Activated naive CD8-positive, alpha-beta T cell treated with anti-CD3 and anti-CD28 coated beads, Interleukin-2, amount 50 U/mL, for 24 hours (primary cell): Measurements from ENCODE around the gene CDK15.
A peak's percentile ranks its signal among the peaks of the same experiment; 100 is the strongest.

ENCODE experiments used
- ATAC-seq: fragments of 150-1000 bp; cut with Tn5 transposase; one replicate; pipeline ENCODE4 v1.10.0; 2021
- DNase-seq: peaks from one replicate; pipeline ENCODE4 v3.0.0; 2021
- H3K27ac Mint-ChIP-seq: one replicate; pipeline ENCODE4 v1.8.0; 2021; ENCODE audit warnings: mild to moderate bottlenecking, mixed read lengths
- H3K27me3 Mint-ChIP-seq: one replicate; pipeline ENCODE4 v1.8.0; 2021; ENCODE audit warnings: mixed read lengths
- H3K36me3 Mint-ChIP-seq: one replicate; pipeline ENCODE4 v1.8.0; 2021; ENCODE audit warnings: low read depth, mixed read lengths
- H3K4me1 Mint-ChIP-seq: one replicate; pipeline ENCODE4 v1.8.0; 2021; ENCODE audit warnings: mixed read lengths
- H3K4me3 Mint-ChIP-seq: one replicate; pipeline ENCODE4 v1.8.0; 2021; ENCODE audit warnings: mild to moderate bottlenecking, moderate library complexity, mixed read lengths
- H3K9me3 Mint-ChIP-seq: one replicate; pipeline ENCODE4 v1.8.0; 2021; ENCODE audit warnings: mixed read lengths

CDK15 gene

DNA sequence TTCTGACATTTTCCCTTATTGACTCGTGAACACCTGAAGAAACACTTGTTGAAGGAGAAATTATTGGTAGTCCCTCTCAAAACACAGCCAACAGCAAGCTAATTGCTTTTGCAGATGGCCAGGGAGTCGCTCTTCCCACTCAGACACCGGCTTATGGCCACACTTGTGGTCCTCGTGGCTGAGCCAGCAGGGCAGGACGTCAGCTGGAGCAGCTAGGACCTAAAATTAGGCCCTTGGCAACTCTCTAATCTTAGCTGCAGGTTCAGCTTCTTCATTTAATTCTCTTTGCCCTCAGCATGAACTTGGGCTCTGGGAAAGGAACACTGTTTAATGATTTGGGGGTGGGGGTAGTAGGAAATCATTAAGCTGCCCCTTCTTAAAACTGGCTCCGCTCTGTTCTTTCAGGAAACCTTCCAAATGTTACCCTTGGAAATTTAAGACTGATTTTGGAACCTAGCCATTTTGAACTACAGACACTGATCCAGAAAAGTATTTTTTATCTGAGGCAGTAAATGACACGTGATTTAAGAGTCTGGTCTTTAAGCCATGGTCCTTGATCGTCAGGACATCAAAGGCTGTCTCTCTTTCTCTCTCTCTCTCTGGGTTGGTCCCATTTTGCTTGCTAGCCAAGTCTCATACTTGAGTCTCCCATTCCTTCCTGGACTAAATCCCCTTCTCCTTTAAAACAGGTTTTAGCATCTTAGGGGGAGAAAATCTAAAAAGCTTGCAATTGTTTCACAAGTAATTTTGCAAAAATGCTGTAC is 77.5 kb downstream of the CDK15 start:
- Mint-ChIP-seq H3K27me3 (peaks cover 50% of the 10 kb centered on the region), H3K27ac (no peak overlapping the region), H3K36me3 (no peaks in the 10 kb centered on the region), H3K9me3 (no peaks in the 10 kb centered on the region), H3K4me3 (no peak overlapping the region), H3K4me1 (peaks cover 13% of the 10 kb centered on the region)
- DNase-seq (no peak), ATAC-seq (no peak)

DNA sequence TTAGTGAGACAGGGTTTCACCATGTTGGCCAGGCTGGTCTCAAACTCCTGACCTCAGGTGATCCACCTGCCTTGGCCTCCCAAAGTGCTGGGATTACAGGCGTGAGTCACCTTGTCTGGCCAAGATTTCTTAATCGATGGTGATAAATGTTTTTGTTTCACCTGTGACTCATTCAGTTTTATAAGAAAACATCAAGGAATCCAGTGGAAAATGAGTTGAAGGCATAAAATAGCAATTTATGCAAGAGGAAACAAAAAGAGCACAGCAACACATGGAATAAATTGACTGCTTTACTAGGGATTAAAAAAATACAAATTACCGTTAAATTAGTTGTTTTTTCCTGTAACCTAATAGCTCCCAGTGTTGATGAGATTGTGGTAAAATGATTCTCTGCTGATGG is 80.2 kb downstream of the CDK15 start:
- Mint-ChIP-seq H3K27ac (no peak overlapping the region), H3K36me3 (no peaks in the 10 kb centered on the region), H3K4me3 (no peak overlapping the region), H3K4me1 (peaks cover 8% of the 10 kb centered on the region), H3K9me3 (no peaks in the 10 kb centered on the region), H3K27me3 (peaks cover 44% of the 10 kb centered on the region)
- DNase-seq (no peak), ATAC-seq (no peak)

DNA sequence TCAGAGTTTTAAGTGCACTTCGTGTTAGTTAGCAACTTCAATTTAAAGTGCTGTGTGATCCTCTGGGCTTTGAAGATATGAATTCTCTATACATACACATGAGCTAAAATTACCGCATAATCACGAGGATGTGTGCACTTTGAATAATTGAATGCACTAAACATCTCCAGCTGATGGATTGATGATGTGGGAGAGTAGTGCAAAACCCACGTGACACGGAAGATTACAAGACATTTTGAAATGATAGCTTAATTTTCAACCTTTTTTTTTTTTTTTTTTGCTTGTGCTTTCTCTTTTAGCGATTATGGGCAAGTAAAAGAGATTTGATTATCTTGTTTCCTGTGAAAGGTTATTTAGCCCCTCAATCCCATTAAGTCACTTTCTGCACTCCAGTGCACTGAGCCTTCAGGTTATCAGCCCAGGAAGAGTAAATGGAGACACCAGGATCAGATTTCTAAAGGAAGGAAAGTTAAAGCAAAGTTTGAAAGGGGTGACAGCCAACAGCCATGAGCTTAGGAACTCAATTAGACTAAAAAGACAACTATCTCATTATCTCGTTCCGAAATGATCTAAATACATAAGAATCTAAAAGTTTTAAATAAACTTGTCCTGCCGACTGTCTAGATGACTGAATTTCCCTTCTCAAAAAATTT is 81.6 kb downstream of the CDK15 start:
- Mint-ChIP-seq H3K36me3 (no peaks in the 10 kb centered on the region), H3K27ac (no peak overlapping the region), H3K4me3 (no peak overlapping the region), H3K27me3 (peaks cover 31% of the 10 kb centered on the region), H3K4me1 (no peaks in the 10 kb centered on the region), H3K9me3 (no peaks in the 10 kb centered on the region)
- ATAC-seq (no peak), DNase-seq (no peak)

DNA sequence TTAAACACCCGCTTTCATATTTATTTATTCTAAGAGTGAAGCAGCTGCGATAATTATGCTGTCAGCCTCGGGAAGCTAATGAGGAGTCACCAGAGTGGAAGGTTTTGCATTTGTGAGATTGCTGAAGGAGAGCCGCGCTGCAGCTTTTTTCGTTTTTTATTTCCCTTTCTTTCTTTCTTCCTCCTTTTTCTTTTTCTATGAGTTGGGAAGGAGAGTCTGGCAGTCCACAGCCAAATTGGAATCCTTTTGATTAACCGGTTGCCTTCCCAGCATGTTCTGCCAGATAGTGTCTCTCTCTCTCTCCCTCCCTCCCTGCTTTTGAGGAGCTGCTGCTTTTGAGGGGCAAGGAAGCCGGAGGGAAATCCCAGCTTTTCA is 82.1 kb downstream of the CDK15 start:
- H3K4me3 Mint-ChIP-seq = no peak overlapping the region
- DNase-seq (no peak), ATAC-seq (no peak)
- no peaks in the 10 kb centered on the region for H3K4me1 Mint-ChIP-seq
- no peaks in the 10 kb centered on the region for H3K9me3 Mint-ChIP-seq
- no peaks in the 10 kb centered on the region for H3K36me3 Mint-ChIP-seq
- no peak overlapping the region for H3K27ac Mint-ChIP-seq
- peaks cover 31% of the 10 kb centered on the region for H3K27me3 Mint-ChIP-seq

DNA sequence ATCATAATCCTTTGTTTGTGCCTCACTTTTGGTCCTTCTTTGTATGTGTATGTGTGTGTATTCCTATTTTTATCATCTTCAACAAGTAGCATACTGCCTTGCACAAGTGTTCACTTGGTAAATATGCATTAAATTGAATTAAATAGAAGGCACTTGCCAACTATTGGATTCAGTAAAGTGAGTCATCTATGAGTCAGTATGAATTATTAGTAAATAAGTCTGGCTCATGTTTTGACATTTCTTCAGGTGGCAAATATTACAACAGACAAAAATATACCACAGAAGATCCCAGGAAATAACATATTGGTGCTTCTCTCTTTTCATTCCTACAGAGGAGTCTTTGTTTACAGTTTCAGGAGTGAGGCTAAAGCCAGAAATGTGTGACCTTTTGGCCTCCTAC is 84.1 kb downstream of the CDK15 start:
- no peaks in the 10 kb centered on the region for H3K9me3 Mint-ChIP-seq
- peaks cover 24% of the 10 kb centered on the region for H3K27me3 Mint-ChIP-seq
- ATAC-seq = no peak
- H3K4me1 Mint-ChIP-seq = no peaks in the 10 kb centered on the region
- no peak for DNase-seq
- H3K27ac Mint-ChIP-seq = no peak overlapping the region
- H3K4me3 Mint-ChIP-seq = no peak overlapping the region
- H3K36me3 Mint-ChIP-seq = no peaks in the 10 kb centered on the region

DNA sequence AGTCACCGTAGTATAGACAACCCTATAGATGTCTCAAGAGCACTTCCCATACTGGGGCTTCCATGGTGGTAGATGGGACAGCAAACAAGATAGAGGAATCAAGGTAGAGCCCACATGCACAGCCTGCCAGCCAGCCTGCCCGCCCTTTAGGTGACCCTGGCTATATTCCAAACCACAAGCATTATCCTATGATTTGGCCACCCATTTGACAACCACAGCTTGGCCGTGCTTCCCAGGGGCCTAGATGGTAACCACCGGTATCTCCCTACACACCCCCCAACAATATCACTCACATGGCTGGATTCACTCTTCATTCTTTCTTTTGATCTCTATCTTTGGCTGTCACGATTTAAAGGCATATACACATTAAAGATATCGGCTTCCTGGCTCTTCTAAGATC is 85.3 kb downstream of the CDK15 start:
- Mint-ChIP-seq H3K27ac (no peak overlapping the region), H3K27me3 (peaks cover 21% of the 10 kb centered on the region), H3K4me1 (no peaks in the 10 kb centered on the region), H3K36me3 (no peaks in the 10 kb centered on the region), H3K4me3 (no peak overlapping the region), H3K9me3 (no peaks in the 10 kb centered on the region)
- no peak for DNase-seq
- ATAC-seq = no peak

DNA sequence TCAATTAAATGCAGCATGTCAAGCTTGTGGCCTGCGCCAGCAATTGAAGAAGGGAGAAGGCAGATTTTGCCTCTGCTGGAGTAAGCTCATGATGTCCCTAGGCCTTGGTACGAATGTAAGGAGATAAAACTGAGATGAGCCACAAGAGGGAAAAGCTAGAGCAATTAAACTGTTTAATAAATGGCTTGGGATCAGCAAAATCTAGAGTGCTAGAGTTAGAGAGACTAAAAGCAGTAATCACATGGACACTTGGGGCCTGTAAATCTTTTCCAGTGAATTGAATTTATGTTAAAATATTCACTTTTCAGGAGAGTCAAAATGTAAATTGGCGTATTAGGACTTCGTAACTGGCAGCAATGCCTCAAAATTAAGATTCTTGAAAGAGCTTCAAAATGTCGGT is 86.2 kb downstream of the CDK15 start:
- Mint-ChIP-seq H3K36me3 (no peaks in the 10 kb centered on the region), H3K4me1 (no peaks in the 10 kb centered on the region), H3K4me3 (no peak overlapping the region), H3K27ac (no peak overlapping the region), H3K9me3 (no peaks in the 10 kb centered on the region), H3K27me3 (peaks cover 20% of the 10 kb centered on the region)
- no peak for ATAC-seq
- no peak for DNase-seq

DNA sequence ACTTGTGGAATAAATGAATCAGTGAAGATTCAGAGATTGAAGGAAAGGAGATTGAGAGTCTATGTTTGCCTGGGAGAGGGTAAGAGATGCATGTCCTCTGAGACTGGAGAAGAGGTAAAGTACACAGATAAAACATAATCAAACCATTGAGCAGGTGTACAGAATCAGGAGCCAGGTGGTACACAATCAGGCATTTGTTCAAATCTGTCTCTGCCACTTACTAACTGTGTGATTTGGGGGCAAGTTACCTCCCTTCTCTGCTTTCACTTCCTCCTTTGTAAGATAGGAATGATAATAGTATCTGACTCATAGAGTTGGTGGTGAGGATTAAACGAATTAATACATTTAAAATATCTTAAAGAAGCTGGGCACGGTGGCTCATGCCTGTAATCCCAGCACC is 94.0 kb downstream of the CDK15 start:
- no peaks in the 10 kb centered on the region for H3K4me1 Mint-ChIP-seq
- ATAC-seq (peak; percentile 46), DNase-seq (no peak)
- H3K9me3 Mint-ChIP-seq = no peaks in the 10 kb centered on the region
- H3K27me3 Mint-ChIP-seq = peaks cover 12% of the 10 kb centered on the region
- no peak overlapping the region for H3K27ac Mint-ChIP-seq
- H3K36me3 Mint-ChIP-seq = no peaks in the 10 kb centered on the region
- no peak overlapping the region for H3K4me3 Mint-ChIP-seq

DNA sequence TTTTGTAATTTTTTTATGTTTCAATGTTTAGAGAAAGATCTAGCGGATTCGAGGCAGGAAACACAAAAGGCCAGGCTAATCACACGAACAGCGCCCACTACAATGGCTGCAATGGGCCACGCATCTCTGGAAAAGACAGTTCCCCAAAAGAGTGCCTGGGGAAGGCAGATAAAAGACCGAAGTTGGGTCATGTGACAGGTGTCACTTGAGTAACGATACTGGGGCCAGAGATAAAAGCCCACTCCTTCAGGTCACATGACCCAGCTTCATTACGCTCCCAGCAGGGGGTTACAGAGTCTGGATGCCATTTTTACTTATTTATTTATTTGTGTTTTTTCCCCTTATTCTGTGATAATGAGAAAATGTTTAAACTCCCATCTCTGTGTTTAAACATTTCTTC is 95.4 kb downstream of the CDK15 start:
- Mint-ChIP-seq H3K27ac (no peak overlapping the region), H3K4me3 (no peak overlapping the region), H3K4me1 (no peaks in the 10 kb centered on the region), H3K36me3 (no peaks in the 10 kb centered on the region), H3K27me3 (peaks cover 15% of the 10 kb centered on the region), H3K9me3 (no peaks in the 10 kb centered on the region)
- ATAC-seq (no peak), DNase-seq (no peak)

DNA sequence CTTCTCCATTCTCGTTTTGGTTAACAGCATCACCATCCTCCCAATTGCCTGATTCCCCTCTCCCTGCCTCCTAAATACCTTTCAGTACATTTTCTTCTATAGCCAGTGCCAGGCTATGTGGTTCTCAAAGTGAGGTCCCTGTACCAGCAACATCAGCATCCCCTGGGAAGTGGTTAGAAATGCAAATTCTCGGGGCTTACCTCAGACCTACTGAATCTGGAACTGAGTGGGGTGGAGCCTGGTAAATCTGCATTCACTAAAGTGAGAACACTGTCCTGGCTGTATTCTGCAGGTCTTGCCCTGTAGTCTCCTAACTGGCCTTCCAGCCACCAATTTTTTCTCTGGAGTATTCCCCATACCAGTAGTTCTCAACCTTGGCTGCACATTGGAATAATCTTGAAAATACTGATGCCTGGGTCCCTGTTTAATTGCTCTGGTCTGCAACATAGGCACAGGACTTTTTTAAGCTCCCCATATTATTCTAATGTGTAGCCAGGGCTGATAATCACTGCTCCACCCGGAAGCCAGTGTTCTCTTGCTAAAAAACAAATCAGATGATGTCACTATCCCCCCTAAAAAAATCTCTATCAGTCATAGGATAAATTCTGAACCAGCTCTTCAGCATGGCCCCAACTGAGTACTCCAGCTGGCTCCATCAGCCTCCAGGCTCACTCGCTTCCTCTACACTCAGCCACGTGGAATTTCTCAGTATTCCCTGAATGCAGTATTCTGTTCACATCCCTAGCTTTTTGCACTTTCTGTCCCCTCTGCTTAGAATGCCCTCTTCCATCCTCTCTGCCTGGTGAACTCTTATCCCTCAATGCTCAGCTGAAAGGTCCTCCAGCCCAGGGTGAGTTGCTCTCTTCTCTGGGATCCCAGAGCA is 98.4 kb downstream of the CDK15 start:
- H3K4me1 Mint-ChIP-seq = peaks cover 4% of the 10 kb centered on the region
- ATAC-seq (no peak), DNase-seq (no peak)
- no peak overlapping the region for H3K27ac Mint-ChIP-seq
- no peaks in the 10 kb centered on the region for H3K9me3 Mint-ChIP-seq
- H3K27me3 Mint-ChIP-seq = peaks cover 7% of the 10 kb centered on the region
- H3K36me3 Mint-ChIP-seq = no peaks in the 10 kb centered on the region
- H3K4me3 Mint-ChIP-seq = no peak overlapping the region

DNA sequence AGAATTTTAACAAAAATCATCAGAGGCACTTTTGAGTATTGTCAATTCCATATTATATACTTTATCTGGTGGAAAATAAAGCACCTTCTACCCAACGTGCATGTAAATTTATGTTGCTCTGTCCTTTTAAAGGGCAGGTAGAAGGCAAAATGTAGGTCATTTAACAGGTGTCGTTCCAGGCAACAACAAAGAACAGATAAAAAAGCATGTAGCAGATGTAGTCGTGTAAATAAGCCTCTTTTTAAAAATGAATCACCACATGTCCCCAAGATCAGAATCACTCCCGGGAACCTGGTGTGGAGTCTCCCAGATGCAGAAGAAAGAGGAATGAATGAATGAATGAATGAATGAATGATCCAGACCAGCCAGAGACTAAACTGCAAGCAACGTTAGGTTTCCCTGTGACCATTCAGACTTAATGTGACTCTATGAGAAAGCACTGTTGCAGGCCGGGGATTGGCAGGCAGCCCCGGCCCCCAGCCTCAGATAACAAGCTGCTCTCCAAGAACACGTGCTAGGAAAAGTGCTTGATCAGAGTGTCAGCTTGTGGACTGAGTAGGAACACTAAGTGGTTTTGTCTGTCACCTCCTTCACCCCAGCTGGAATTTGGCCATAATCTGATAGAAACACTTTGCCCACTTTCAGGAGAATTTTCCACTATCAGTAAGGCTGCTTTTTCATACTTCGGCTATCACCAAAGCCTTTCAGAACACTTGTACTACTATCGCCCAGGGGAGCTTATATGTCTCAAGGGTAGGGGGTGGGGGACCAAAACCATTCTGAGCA is 100.6 kb downstream of the CDK15 start:
- Mint-ChIP-seq H3K36me3 (no peaks in the 10 kb centered on the region), H3K4me1 (peaks cover 8% of the 10 kb centered on the region), H3K27ac (no peak overlapping the region), H3K9me3 (no peaks in the 10 kb centered on the region), H3K27me3 (peaks cover 5% of the 10 kb centered on the region), H3K4me3 (no peak overlapping the region)
- no peak for DNase-seq
- no peak for ATAC-seq

DNA sequence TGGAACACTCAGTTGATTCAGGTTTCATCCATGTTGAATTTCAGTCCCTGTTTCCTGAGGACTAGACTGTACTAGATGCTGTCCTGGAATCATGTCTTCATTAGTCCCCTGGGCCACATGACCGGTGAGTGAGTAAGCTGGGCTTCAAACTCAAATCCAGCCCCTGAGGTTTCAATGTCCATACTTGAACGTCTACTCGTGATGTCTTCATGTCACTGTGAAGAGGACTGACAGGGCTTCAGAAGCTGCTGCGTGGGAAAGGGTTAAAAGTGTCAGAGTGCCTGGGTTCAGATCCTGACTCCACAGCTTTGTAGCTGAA is 101.2 kb downstream of the CDK15 start:
- Mint-ChIP-seq H3K4me3 (no peak overlapping the region), H3K27ac (no peak overlapping the region), H3K4me1 (peaks cover 8% of the 10 kb centered on the region), H3K36me3 (no peaks in the 10 kb centered on the region), H3K9me3 (no peaks in the 10 kb centered on the region), H3K27me3 (peaks cover 5% of the 10 kb centered on the region)
- DNase-seq (no peak), ATAC-seq (no peak)

DNA sequence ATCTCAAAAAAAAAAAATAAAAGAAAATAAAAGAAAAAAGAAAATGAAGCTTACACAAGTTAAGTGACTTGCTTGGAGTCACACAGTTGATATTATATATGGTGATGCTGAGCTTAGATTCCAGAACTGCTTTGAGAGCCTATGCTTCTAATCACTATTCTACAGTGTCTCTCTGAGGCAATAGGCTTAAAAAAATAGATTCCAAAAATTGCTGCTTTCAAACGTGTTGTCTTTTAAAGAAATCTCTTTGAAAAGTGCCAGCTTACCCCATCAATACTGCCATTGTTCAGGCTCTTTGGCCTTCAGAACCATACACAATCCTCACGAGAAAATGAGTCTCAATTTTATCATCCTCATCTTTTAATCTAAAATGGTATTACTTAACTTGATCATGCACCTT is 102.6 kb downstream of the CDK15 start:
- H3K27me3 Mint-ChIP-seq = peaks cover 5% of the 10 kb centered on the region
- H3K36me3 Mint-ChIP-seq = no peaks in the 10 kb centered on the region
- no peak overlapping the region for H3K4me3 Mint-ChIP-seq
- H3K9me3 Mint-ChIP-seq = no peaks in the 10 kb centered on the region
- no peak overlapping the region for H3K27ac Mint-ChIP-seq
- DNase-seq (no peak), ATAC-seq (no peak)
- H3K4me1 Mint-ChIP-seq = peaks cover 8% of the 10 kb centered on the region

DNA sequence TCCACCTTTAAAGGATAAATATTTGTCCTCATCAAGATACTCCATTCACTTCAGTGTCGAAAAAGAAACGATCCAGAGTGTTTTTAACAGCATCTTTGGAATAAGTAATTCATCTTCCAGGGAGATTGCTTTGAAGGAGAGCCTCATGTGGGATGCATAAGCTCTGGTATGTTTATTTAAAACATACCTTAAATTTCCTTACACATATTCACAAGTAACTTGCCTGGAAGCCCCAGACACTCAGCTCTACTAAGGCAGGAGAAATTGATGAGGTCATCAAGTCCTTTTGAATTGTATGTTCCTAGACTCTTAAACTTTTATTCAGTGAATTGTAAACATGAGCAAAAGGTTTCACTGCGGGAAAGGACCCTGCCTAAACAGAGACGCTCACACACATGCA is 103.0 kb downstream of the CDK15 start:
- peaks cover 8% of the 10 kb centered on the region for H3K4me1 Mint-ChIP-seq
- H3K27ac Mint-ChIP-seq = no peak overlapping the region
- ATAC-seq (no peak), DNase-seq (no peak)
- no peaks in the 10 kb centered on the region for H3K9me3 Mint-ChIP-seq
- H3K36me3 Mint-ChIP-seq = no peaks in the 10 kb centered on the region
- peaks cover 4% of the 10 kb centered on the region for H3K27me3 Mint-ChIP-seq
- H3K4me3 Mint-ChIP-seq = no peak overlapping the region
